Measurements from ENCODE around the gene NLRC3. TPM values are rescaled to one million over a fixed set of nuclear protein-coding genes. Genes with fewer than 3 reads are reported as not detected.

Gene NLRC3
- total and polyA plus RNA-seq, 3 donors from 2014 or later = 0.76 to 3.0 (median 1.9) TPM

- no peaks in the 10 kb centered on the region for H3K4me1 ChIP-seq
- no peaks in the 10 kb centered on the region for H3K27me3 ChIP-seq
- WGBS, 2 donors = 93 to 94% methylated on average over 5 of the region's 5 CpGs
- H3K4me3 ChIP-seq = no peak overlapping the region
- intact Hi-C loops (cut with DNase I; ENCODE audit: low total_unique reads) = no loop called here
- H3K27ac ChIP-seq = no peak overlapping the region
- H3K36me3 ChIP-seq (ENCODE audit: low read depth, missing control alignments) = no peaks in the 10 kb centered on the region
- DNase-seq = no peak
- TF ChIP-seq, protein P1, sequence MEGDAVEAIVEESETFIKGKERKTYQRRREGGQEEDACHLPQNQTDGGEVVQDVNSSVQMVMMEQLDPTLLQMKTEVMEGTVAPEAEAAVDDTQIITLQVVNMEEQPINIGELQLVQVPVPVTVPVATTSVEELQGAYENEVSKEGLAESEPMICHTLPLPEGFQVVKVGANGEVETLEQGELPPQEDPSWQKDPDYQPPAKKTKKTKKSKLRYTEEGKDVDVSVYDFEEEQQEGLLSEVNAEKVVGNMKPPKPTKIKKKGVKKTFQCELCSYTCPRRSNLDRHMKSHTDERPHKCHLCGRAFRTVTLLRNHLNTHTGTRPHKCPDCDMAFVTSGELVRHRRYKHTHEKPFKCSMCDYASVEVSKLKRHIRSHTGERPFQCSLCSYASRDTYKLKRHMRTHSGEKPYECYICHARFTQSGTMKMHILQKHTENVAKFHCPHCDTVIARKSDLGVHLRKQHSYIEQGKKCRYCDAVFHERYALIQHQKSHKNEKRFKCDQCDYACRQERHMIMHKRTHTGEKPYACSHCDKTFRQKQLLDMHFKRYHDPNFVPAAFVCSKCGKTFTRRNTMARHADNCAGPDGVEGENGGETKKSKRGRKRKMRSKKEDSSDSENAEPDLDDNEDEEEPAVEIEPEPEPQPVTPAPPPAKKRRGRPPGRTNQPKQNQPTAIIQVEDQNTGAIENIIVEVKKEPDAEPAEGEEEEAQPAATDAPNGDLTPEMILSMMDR (IDR thresholded peaks at IDR 0.05) = no peak
- no peak for TF ChIP-seq POLR2A (IDR thresholded peaks at IDR 0.05)
- no peaks in the 10 kb centered on the region for H3K9me3 ChIP-seq
Observed at GRCh38 chr16:3525951-3526350, 51.3 kb downstream of the NLRC3 start.

GRCh38 chr16:3523281-3523680 lies 53.9 kb downstream of the NLRC3 start:
- no peak overlapping the region for H3K4me3 ChIP-seq
- no peaks in the 10 kb centered on the region for H3K36me3 ChIP-seq (ENCODE audit: low read depth, missing control alignments)
- DNase-seq = no peak
- no peaks in the 10 kb centered on the region for H3K9me3 ChIP-seq
- intact Hi-C loops (cut with DNase I; ENCODE audit: low total_unique reads) = no loop called here
- WGBS, 2 donors = 94 to 97% methylated on average over 3 of the region's 3 CpGs
- TF ChIP-seq POLR2A (IDR thresholded peaks at IDR 0.05) = no peak
- TF ChIP-seq, protein P1 (IDR thresholded peaks at IDR 0.05) = no peak
- no peaks in the 10 kb centered on the region for H3K4me1 ChIP-seq
- no peak overlapping the region for H3K27ac ChIP-seq
- no peaks in the 10 kb centered on the region for H3K27me3 ChIP-seq

- 56 to 72% methylated on average over 8 of the region's 8 CpGs for WGBS, 2 donors
- TF ChIP-seq, protein P1 (IDR thresholded peaks at IDR 0.05) = no peak
- TF ChIP-seq POLR2A (IDR thresholded peaks at IDR 0.05) = no peak
- no peaks in the 10 kb centered on the region for H3K36me3 ChIP-seq (ENCODE audit: low read depth, missing control alignments)
- no peak overlapping the region for H3K4me3 ChIP-seq
- H3K27ac ChIP-seq = no peak overlapping the region
- intact Hi-C loops (cut with DNase I; ENCODE audit: low total_unique reads) = no loop called here
- no peaks in the 10 kb centered on the region for H3K4me1 ChIP-seq
- no peak for DNase-seq
- no peaks in the 10 kb centered on the region for H3K9me3 ChIP-seq
- H3K27me3 ChIP-seq = no peaks in the 10 kb centered on the region
Observed at GRCh38 chr16:3520841-3521240, 56.4 kb downstream of the NLRC3 start.

- intact Hi-C loops (cut with DNase I; ENCODE audit: low total_unique reads) = no loop called here
- TF ChIP-seq POLR2A (IDR thresholded peaks at IDR 0.05) = no peak
- TF ChIP-seq, protein P1 (IDR thresholded peaks at IDR 0.05) = no peak
- WGBS, 2 donors = 72 to 79% methylated on average over 4 of the region's 4 CpGs
- Histone ChIP-seq H3K9me3 (no peaks in the 10 kb centered on the region), H3K27ac (no peak overlapping the region), H3K4me1 (no peaks in the 10 kb centered on the region), H3K27me3 (no peaks in the 10 kb centered on the region), H3K36me3 (ENCODE audit: low read depth, missing control alignments) (no peaks in the 10 kb centered on the region), H3K4me3 (no peak overlapping the region)
- no peak for DNase-seq
Observed at GRCh38 chr16:3520413-3520812, 56.8 kb downstream of the NLRC3 start.

- WGBS, 2 donors = 93 to 98% methylated on average over 2 of the region's 2 CpGs
- Histone ChIP-seq H3K36me3 (ENCODE audit: low read depth, missing control alignments) (no peaks in the 10 kb centered on the region), H3K27me3 (no peaks in the 10 kb centered on the region), H3K9me3 (no peaks in the 10 kb centered on the region), H3K4me1 (no peaks in the 10 kb centered on the region), H3K4me3 (no peak overlapping the region), H3K27ac (no peak overlapping the region)
- TF ChIP-seq, protein P1 (IDR thresholded peaks at IDR 0.05) = no peak
- no peak for TF ChIP-seq POLR2A (IDR thresholded peaks at IDR 0.05)
- DNase-seq = no peak
- intact Hi-C loops (cut with DNase I; ENCODE audit: low total_unique reads) = no loop called here
Observed at GRCh38 chr16:3519581-3519980, 57.6 kb downstream of the NLRC3 start.

Measured in testis (tissue), 3 donors.